Brain pericyte (primary cell): ENCODE measurements around the gene FAIM2.

Experiments
- DNase-seq: peaks from one replicate; pipeline ENCODE4 v3.0.0-alpha.2; 2012; ENCODE audit warnings: low read depth, low spot score

FAIM2 gene

DNA sequence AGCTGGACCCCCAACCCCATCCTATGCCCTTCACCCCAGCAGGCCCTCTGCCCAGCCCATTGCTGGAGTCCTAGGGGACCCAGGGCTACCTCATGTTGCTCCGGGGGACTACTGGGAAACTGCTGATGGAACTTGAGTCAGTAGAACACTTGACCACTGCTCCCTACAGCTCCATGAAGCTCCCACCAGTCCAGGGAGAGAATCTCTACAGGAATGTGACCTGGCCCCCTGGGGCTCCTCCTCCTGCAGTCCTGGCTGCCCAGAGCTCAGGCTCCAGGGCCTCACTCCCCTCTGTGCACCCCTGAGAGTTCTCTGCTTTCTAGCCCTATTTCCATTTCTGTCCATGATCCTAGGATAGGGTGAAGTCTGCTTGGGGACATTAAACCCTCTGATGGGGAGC, 36.0 kb upstream of the FAIM2 start:
- no peak for DNase-seq

DNA sequence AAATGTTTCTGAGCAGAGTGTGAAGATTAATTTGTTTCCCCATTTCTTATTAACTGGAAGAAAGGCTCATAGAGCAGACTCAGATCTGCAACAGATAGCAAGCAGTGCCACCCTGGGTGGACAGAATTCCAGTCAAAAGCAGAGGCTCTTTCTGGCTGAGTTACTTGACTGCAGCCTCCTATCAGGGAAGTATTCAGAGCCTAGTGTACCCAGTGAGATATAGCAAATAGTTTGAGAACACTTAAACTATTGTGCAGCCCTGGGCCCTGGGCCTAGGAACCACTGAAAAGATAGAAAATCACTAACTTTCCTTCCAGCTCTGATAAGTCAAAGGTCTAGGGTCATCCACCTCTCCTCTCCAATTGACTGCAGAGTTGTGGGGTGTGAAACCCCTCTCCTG, 35.6 kb upstream of the FAIM2 start:
- no peak for DNase-seq

DNA sequence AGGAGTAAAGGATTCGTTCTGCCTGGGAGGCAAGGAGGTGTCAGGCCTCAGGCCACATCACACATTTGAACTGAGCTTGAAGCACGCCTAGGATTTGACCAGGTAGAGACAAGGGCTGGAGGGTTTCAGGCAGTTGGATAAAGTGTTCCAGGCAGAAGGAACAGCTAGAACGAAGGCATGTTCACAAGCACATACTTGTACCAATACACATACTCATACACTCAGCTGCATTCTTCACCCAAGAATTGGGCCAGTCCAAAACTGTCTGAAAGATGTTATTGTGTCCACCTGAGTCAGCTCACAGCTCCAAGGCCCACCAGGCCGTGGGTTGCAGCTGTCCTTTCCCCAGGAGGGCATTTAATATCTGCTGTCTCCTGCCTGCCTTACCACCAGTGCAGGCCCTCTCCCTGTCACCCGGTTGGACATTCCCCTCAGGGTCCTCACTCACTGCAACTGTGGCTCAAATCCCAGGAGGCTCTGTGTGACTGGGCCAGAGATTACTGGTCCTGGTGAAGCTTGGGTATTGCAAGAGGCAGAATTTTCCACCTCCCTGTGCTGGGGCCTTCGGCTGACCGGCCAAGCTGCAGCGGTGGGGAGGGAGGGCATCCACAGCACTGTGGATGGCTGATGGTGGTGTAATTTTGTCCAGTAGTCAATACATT, 34.1 kb upstream of the FAIM2 start:
- no peak for DNase-seq

DNA sequence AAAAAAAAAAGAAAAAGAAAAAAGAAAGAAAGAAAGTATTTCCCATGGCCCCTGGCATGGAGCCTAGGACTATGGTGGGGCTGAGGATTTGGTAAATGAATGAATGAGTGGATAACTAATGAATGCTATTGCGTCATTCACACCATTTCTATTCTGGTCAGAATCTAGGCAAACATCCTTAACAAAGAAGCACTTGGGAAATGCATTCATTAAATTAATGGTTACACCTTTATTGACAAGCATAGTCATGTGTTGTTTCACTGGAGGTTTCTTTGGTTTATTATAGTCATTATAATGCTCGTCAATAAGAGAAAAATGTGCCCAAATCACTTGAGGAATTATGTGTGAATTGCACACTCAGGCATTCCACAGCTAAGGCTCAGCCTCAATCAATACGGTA, 33.2 kb upstream of the FAIM2 start:
- DNase-seq, result no peak

DNA sequence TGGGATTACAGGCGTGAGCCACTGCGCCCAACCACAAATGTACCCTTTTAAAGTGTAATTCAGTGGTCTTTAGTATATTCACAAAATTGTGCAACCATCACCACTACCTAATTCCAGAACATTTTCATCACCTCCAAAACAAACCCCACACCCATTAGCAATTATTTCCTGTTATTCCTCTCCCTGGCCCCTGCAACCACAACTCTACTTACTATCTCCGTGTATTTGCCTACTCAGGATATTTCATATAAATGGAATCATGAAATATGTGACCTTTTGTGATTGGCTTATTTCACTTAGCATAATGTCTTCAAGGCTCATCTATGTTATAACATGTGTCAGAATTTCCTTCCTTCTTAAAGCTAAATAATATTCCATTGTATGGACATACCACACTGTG, 30.8 kb upstream of the FAIM2 start:
- DNase-seq, result no peak

DNA sequence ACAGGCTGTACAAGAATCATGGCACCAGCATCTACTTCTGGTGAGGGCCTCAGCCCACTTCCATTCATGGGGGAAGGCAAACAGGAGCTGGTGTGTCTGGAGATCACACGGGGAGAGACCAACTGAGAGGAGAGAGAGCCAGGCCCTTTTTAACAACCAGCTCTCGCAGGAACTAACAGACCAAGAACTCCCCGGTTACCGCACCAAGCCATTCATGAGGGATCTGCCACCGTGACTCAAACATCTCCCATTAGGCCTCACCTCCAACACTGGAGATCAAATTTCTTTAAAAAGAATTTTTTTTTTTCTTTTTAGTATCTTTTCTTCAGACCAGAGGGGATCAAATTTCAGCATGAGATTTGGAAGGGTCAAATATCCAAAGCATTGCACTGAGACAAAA, 30.1 kb upstream of the FAIM2 start:
- DNase-seq, result no peak

DNA sequence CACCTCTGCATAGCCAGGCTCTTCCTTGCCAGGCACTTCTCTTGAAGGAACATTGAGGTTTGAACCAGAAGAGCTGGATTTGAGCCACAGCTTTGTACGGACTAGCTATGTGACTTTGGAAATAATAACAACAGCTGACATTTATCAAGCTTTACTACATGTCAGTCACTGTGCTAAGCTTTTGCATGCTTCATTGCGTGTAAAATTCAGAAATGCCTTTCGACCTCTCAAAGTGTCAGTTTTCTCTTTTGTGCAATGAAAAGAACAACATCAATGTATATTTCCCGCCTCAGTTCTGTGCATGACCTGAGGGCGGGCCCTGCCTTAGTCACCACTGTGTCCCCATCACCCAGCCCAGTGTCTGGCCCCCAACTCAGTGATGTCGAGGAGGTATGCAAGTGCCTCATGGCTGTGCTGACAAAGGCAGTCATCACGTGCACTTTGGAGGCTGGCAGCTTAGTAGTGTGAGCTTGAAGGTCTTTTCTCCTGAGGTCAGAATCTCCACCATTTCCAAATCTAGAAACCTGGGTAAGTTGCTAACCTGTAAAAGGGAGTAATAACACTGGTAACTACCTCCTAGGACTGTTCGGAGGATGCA, 28.9 kb upstream of the FAIM2 start:
- no peak for DNase-seq

DNA sequence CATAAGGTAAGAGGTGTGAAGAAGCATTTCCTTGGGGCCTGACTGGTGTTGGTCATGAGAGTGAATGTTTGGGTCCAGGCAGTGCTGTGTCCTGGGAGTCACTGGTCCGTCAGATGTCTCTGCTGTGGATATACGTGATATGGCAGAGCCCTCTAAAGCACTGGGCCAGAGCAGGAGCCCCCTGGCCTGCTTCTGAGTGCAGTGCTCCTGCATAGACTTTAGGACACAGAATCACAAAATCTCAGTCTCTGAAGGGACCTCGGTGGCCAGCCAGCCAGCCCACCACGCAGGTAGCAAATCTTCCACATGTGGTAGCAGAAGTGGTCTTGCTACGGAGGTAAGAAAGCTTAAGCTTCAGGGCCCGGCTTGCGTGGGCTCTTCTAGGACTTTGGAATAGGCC, 28.3 kb upstream of the FAIM2 start:
- no peak for DNase-seq

DNA sequence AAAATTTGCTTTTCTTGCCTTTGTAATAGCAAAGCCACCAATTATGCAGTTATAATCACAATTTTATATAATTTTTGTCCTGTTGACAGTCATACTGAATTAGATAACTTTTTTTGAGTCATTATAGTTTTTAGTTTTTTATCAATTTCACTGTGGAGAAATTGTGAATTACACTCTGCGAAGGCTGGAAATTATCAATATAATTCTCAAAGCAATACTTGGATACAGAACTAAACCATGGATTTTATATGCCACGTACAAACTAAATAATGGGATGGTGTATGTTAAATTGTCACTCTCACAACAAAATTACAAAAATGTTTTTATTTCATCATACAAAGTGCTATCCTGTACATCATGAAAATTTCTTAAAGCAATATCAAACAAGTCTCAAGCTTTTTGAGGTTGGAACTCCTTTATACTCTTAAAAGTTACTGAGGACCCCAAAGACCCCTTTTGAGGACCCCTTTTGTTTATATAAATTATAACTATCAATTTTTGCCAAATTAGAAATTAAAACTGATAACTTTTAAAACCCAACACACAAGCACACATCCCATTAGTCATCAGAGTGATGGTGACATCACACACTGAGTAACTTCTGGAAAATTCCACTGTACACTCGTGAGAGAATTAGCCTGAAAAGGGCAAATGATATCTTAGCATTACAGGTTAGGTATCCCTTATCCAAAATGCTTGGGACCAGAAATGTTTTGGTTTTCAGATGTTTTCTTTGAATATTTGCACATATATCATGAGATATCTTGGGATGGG, 27.0 kb upstream of the FAIM2 start:
- DNase-seq, result no peak

DNA sequence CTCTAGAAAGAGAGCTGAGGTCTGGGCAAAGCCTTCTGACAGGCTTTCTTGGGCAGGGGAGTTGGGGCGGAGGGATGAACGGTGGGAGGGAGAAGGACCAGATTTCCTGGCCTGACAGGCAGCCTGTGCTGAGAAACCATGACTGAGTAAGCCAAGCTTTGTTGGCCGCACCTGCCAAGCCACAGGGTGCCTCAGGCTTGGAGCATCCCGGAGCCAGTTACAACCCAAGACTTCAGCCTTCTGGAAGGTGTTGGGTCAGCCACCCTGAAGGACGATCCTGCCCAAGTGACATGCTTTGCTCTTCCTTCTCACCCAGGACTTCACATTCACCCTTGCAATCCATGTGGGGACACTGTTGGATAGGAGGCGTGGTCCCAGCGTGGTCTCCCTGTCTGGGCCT, 25.9 kb upstream of the FAIM2 start:
- no peak for DNase-seq

DNA sequence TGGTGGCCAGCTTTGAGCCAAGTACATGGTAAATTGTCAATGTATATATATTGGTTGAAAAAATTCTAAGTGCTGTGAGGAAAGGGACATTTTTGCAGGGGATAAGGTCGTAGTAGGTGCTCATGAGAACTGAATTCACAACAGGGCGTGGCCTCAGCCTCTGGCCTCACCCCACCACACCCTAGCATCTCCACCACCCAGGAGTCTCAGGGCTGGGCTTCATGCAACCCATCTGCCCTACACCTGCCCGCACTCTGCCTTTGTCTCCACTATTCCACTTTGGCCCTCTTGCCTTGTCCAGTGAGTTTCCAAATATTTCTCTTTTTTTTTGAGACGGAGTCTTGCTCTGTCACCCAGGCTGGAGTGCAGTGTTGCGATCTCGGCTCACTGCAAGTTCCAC, 24.8 kb upstream of the FAIM2 start:
- DNase-seq, result no peak

DNA sequence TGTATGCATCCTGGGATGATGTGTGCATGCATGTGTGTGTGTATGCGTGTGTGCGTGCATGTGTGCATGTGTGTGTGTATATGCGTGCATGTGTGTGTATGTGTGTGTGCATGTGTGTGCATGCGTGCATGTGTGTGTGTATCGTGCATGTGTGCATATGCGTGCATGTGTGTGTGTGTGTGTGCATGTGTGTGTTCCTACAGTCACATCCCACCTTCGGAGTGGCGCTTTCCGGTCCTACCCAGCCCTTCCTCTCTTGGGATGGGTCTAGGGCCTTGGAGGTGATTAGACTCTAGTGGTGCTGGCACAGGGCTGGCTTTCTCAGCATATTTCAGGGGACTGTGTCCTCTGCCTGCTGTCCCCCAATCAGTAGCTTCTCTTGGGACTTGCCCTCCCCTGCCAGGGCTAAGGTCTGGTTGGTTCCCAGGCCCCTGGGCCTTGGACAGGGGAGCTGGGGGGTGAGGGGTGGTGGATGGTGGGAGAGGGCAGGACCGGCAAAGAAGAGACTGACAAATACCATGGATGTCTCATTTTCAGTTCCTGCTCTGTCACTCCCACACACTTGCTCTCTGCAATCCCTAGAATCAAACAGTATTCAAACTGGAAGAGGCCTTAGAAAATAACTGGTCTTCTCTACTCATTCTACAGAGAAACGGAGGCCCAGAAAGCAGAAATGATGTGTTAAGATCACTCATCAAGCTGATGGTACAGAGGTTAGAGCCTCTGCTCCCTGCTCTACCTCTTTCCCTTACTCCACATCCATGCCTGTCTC, 21.9 kb upstream of the FAIM2 start:
- DNase-seq, result no peak

DNA sequence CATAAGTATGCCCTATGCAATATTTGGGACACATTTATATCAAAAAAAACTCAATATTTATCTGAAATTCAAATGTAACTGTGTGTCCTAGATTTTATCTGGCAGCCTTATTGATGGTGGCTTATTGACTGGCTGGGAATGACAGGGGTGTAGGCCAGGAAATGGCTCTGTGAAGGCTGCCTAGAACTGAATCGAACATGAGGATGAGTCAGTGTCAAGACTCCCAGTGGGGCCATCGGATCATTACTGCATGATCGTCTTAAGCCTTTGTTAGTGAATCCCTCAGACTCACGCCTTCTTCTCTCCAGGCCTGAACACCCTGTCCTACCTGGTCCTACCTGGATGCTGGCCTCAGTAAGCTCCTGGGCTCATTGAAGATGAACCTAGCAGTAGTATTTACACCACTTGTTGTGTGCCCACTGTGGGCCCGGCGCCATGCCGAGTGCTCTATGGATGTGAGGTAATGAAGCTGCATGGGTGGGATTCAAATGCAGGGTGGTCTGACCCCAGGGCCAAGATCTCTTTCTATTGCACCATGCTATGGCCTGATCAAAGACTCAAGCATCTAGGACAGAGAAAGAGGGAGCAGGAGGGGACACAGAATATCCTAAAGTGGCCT, 21.0 kb upstream of the FAIM2 start:
- DNase-seq, result no peak

DNA sequence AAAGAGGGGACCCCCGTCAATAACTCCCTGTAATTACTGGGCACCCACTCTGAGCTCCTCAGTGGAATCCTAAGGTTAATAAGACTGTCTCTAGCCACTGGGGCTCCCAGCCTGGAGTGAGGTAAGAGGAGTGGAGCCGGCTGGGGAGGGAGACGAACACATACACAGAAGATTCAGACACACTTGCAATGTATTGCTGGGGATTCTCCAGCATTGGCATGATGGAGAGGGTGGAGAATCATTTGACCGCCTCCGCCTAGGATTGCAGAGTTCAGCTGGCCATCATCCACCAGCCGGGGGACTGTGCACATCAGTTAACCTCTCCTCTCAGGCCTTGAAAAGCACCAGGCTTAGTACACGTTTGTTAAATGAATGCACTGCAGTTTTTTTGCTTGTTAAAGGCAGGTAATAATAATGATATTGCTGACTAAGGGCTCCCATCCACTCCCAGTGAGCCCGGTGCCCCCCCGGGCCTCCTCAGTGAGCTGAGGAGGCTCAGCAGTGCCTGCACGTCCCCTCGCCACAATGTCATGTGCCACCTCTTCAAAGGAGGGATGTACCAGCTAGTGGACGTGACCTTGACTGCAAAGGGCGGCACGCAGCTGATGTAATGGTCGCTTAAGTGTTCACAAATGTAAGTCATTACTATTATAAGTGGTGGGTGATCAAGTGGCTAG, 20.3 kb upstream of the FAIM2 start:
- DNase-seq, result no peak

DNA sequence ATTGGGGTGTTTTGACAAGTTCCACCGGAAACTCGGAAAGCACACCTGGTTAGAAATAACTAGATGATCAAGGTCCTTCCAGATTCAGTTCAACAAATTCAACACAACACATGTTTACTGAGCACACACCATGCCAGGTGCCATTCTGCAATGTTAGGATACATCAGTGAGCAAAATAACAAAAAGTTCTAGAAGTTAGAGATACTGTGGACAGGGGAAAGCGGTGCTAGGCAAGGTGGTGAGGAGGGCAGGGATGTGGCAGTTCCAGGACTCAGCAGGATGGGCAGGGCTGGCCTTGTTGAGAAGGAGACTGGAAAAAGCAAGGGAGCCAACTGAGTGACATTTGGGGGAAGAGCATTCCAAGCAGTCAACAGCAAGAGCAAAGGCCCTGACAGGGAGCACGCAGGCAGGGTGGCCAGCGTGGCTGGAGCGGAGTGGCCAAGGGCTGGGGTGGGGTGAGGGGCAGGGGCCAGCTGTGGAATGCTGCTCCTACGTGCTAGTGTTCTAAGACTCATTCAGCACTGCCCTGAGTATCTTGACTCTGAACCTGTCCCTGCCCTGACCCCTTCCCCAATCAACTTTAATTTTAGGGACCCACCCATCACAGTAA, 19.4 kb upstream of the FAIM2 start:
- no peak for DNase-seq

DNA sequence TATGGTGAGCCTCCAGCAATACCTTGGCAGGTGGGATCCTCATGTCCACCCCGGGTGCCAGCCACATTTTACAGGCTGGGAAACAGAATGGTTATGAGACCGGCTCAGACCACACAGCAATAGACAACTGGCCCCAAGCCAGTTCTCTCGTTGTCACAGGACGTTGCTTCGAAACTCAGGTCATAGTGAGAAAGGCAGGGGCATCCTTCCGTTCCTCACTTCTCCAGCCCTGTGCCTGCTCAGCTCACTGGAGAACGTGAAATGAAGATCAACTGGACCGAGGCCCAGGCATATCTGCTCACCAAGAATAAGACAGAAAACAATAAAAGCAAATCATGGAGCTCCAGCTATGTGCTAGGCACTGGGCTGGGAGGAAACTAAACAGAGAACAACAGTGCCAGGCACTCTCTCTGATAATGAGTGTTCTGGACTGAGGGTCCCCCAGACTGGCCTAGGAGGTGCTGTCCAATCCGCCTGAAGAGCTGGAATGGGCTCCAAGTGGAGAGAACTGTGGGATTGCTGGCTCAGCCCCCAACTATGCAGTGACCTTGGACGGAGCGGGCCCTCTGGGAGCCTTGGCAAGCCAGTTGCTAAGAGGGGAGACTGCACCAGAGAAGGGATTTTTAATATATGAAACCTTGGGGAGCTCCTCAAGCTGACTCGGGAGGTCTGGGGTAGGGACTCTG, 18.8 kb upstream of the FAIM2 start:
- DNase-seq, result no peak

DNA sequence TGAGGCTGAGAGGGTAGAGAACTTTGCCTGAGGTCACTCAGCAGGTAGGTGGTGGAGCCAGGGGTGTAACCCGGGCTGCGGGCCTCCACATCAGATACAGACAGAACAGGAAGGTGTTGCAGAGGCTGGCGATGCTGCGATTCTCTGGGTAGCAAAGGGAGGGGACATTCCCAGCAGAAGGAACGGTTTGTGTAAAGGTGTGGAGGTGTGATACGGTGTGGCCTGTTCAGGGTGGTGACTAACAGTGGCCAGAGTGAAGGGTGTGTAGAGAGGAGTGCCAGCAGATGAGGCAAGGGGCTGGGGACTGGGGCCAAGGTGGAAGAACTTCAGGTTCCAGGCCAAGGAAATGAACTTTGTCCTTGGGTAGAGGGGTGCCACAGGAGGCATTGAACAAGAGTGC, 18.2 kb upstream of the FAIM2 start:
- no peak for DNase-seq

DNA sequence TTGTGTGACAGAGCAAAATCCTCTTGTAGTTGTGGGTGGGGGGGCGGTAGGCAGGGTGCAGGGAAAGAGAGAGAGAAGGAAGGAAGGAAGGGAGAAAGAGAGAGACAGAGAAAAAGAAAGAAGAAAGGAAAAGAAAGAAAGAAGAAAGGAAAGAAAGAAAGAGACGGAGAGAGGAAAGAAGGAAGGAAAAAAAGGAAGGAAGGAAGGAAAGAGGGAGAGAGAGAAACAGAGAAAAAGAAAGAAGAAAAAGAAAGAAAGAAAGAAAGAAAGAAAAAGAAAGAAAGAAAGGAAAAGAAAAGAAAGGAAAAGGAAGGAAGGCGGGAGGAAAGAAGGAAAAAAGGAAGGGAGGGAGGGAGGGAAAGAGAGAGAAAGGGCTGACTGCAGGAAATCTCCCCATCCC, 17.6 kb upstream of the FAIM2 start:
- no peak for DNase-seq

DNA sequence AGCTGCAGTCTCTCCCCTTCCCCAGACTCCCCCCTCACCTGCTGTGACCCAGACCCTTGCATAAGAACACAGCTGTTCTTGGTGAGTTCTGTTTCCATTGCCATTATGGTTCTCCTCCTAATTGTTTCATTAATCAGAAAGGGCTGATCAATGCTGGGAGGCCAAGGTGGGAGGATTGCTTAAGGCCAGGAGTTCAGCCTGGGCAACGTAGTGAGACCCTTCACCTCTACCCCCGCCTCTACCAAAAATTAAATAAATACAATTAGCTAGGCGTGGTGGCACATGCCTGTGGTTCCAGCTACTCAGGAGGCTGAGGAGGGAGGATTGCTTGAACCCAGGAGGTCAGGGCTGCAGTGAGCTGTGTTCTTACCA, 17.2 kb upstream of the FAIM2 start:
- DNase-seq, result no peak

DNA sequence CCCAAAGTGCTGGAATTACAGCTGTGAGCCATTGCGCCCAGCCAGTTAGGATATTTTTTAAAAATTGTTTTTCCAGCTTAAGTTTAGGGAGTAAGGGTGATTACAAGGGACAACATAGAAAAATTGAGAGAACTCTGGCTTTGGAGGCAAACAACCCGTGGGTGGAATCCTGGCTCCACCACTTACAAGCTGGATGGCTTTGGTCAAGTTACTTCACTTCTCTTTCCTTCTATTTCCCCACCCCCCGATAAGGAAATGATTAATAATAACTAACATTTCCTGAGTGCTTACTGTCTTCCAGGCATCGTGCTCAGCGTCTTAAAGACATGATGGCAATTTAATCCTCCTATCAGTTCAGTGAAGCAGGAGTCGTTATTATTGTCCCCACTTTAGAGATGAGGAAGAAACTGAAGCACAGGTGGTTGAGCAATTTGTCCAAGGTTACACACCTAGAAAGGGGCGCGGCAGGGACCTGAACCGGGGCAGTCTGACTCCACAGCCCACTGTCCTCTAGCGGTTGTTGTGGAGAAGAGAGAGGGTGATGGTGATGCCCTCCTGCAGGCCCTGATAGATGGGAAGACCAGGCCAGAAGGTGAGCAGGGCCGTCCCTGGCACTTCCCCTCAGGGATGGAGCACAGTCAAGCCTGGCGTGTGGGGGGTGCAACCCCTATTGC, 16.7 kb upstream of the FAIM2 start:
- DNase-seq, result no peak
